ENCODE data around the gene PLIN1.

DNA sequence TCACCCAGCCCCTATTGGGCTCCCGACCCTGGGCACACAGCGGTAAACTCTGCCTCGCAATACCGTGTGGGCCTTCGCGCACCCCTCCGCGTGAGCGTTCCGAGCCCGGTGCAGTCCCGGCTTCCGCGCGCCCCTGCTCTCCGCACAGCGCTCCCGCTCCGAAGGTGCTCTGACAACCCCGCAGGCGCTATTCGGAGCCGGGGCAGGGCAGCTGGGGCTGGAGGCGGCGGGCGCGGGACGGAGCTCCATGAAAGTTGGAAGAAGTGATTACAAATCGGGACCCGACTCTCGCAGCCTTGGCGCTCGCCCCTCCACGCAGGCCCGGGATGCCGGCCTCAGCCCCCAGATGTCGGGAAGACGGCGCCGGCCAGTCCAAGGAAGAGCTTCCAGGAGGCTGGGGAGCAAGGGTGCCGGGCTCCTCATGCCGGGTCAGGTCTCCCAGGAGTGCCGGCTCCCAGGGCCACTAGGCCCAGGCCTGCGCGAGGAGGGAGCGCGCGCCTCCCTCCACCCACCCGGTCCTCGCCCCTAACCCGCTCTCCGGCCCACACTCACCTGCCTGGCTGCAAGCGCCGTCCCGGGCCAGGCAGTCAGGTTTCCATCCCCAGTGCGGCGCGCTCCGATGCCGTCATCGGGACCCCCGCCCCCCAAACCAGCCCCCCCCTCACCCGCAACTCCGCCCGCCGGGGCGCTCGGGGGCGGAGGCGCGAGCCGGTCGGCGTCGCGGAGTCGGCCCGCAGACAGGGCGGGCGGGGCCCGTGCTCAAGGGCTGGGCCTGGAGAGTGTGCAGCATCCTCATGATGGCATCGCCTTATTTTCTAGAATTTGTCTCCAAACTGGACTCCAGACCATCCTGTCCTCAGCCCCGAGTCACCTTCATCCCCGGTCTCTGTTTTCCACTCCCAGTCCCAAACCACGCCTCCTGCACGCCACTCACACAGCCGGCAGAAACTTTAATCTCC is 24.0 kb downstream of the PLIN1 start, which contains the start of gene KIF7:
- TF ChIP-seq, protein P1, sequence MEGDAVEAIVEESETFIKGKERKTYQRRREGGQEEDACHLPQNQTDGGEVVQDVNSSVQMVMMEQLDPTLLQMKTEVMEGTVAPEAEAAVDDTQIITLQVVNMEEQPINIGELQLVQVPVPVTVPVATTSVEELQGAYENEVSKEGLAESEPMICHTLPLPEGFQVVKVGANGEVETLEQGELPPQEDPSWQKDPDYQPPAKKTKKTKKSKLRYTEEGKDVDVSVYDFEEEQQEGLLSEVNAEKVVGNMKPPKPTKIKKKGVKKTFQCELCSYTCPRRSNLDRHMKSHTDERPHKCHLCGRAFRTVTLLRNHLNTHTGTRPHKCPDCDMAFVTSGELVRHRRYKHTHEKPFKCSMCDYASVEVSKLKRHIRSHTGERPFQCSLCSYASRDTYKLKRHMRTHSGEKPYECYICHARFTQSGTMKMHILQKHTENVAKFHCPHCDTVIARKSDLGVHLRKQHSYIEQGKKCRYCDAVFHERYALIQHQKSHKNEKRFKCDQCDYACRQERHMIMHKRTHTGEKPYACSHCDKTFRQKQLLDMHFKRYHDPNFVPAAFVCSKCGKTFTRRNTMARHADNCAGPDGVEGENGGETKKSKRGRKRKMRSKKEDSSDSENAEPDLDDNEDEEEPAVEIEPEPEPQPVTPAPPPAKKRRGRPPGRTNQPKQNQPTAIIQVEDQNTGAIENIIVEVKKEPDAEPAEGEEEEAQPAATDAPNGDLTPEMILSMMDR (IDR thresholded peaks at IDR 0.05), result no peak
- TF ChIP-seq POLR2A (IDR thresholded peaks at IDR 0.05), result no peak
